H1 (cell line): ENCODE measurements around the gene NDUFAF8. TPM values are rescaled to one million over a fixed set of nuclear protein-coding genes. Genes with fewer than 3 reads are reported as not detected.

Experiments used
- ASH2L ChIP-seq: fragments of 200-600, 300-600 bp; sonication (generic); IDR thresholded peaks from one replicate; pipeline ENCODE4 v1.7.1; 2017; ENCODE audit warnings: low read length
- BACH1 ChIP-seq: IDR thresholded peaks from 2 replicates; pipeline ENCODE4 v1.6.1; 2012; ENCODE audit warnings: low read length, improper control_type of control experiment
- CBX8 ChIP-seq: fragments of 300-800, 300-1000 bp; sonication (generic); IDR thresholded peaks from 2 replicates; pipeline ENCODE4 v1.7.1; 2016; ENCODE audit warnings: low read depth, low read length, borderline replicate concordance
- EP300 ChIP-seq, 2 experiments: IDR thresholded peaks; 1 replicate in 1 of 2; 2 replicates in 1 of 2; pipeline ENCODE4 v1.6.1; 2011 to 2012; ENCODE audit warnings: low read depth in 2 of 2, low read length in 2 of 2, mild to moderate bottlenecking in 2 of 2, borderline replicate concordance in 1 of 2, inconsistent platforms in 1 of 2, moderate library complexity in 1 of 2
- GTF2F1 ChIP-seq: IDR thresholded peaks from 2 replicates; pipeline ENCODE4 v1.6.1; 2012; ENCODE audit warnings: low read depth, low read length, improper control_type of control experiment, borderline replicate concordance
- JUND ChIP-seq: IDR thresholded peaks from 2 replicates; pipeline ENCODE4 v1.6.1; 2011; ENCODE audit warnings: mild to moderate bottlenecking, improper control_type of control experiment, low read length
- KDM5A ChIP-seq: fragments of 200-600 bp; IDR thresholded peaks from 2 replicates; pipeline ENCODE4 v1.7.1; 2012; ENCODE audit warnings: mild to moderate bottlenecking, low read length, inconsistent platforms, mixed read lengths
- POLR2AphosphoS5 ChIP-seq: IDR thresholded peaks from 2 replicates; pipeline ENCODE4 v1.6.1; 2011; ENCODE audit warnings: low read depth, low read length
- polyA plus RNA-seq, 7 experiments: library from polyadenylated mRNA; depleted of rRNA in 3 of 7; stranded (reverse) in 5 of 7; unstranded in 2 of 7; fragments of >200 nt in 5 of 7; fragments of 200-250 nt in 2 of 7; gene quantifications; 1 replicate in 5 of 7; 2 replicates in 1 of 7; 4 replicates in 1 of 7; pipeline versions ENCODE4 v1.2.1 to v1.2.3, GENCODE V29; 2011 to 2013; ENCODE audit warnings: missing spikeins in 2 of 7, mixed read lengths in 2 of 7
- total RNA-seq: library from RNA; stranded (reverse); fragmentation: NEBNext Ultra II Directional; extraction: Animal tissue kit (Norgen Biotek cat#: 25700); gene quantifications from 2 replicates; pipeline ENCODE4 v1.2.1, GENCODE V29; 2021
- TF ChIP-seq, protein P1 (sequence below): fragments of 300-600 bp; sonication (generic); IDR thresholded peaks from 2 replicates; pipeline ENCODE4 v1.7.1; 2012; ENCODE audit warnings: low read length, moderate library complexity, mild to moderate bottlenecking, inconsistent platforms; ENCODE audit not compliant: insufficient replicate concordance
- TF ChIP-seq, protein P2 (sequence below), 3 experiments: IDR thresholded peaks; 1 replicate in 2 of 3; 2 replicates in 1 of 3; pipeline versions ENCODE4 v1.5.1 to v1.6.1; 2011; ENCODE audit warnings: low read length in 3 of 3, mild to moderate bottlenecking in 3 of 3, inconsistent platforms in 2 of 3, low read depth in 1 of 3, moderate library complexity in 1 of 3; ENCODE audit not compliant: insufficient read depth in 1 of 3; ENCODE audit errors: control extremely low read depth in 1 of 3

The NDUFAF8 gene
- total and polyA plus RNA-seq, 2 of the 8 experiments (the other 6 are each of a cell fraction or from before 2014, with no cell fraction given) = 48.9 to 91.1 TPM

GRCh38 chr17:81278831-81279230 lies 39.7 kb downstream of the NDUFAF8 start (continued):
- TF ChIP-seq, protein P1, sequence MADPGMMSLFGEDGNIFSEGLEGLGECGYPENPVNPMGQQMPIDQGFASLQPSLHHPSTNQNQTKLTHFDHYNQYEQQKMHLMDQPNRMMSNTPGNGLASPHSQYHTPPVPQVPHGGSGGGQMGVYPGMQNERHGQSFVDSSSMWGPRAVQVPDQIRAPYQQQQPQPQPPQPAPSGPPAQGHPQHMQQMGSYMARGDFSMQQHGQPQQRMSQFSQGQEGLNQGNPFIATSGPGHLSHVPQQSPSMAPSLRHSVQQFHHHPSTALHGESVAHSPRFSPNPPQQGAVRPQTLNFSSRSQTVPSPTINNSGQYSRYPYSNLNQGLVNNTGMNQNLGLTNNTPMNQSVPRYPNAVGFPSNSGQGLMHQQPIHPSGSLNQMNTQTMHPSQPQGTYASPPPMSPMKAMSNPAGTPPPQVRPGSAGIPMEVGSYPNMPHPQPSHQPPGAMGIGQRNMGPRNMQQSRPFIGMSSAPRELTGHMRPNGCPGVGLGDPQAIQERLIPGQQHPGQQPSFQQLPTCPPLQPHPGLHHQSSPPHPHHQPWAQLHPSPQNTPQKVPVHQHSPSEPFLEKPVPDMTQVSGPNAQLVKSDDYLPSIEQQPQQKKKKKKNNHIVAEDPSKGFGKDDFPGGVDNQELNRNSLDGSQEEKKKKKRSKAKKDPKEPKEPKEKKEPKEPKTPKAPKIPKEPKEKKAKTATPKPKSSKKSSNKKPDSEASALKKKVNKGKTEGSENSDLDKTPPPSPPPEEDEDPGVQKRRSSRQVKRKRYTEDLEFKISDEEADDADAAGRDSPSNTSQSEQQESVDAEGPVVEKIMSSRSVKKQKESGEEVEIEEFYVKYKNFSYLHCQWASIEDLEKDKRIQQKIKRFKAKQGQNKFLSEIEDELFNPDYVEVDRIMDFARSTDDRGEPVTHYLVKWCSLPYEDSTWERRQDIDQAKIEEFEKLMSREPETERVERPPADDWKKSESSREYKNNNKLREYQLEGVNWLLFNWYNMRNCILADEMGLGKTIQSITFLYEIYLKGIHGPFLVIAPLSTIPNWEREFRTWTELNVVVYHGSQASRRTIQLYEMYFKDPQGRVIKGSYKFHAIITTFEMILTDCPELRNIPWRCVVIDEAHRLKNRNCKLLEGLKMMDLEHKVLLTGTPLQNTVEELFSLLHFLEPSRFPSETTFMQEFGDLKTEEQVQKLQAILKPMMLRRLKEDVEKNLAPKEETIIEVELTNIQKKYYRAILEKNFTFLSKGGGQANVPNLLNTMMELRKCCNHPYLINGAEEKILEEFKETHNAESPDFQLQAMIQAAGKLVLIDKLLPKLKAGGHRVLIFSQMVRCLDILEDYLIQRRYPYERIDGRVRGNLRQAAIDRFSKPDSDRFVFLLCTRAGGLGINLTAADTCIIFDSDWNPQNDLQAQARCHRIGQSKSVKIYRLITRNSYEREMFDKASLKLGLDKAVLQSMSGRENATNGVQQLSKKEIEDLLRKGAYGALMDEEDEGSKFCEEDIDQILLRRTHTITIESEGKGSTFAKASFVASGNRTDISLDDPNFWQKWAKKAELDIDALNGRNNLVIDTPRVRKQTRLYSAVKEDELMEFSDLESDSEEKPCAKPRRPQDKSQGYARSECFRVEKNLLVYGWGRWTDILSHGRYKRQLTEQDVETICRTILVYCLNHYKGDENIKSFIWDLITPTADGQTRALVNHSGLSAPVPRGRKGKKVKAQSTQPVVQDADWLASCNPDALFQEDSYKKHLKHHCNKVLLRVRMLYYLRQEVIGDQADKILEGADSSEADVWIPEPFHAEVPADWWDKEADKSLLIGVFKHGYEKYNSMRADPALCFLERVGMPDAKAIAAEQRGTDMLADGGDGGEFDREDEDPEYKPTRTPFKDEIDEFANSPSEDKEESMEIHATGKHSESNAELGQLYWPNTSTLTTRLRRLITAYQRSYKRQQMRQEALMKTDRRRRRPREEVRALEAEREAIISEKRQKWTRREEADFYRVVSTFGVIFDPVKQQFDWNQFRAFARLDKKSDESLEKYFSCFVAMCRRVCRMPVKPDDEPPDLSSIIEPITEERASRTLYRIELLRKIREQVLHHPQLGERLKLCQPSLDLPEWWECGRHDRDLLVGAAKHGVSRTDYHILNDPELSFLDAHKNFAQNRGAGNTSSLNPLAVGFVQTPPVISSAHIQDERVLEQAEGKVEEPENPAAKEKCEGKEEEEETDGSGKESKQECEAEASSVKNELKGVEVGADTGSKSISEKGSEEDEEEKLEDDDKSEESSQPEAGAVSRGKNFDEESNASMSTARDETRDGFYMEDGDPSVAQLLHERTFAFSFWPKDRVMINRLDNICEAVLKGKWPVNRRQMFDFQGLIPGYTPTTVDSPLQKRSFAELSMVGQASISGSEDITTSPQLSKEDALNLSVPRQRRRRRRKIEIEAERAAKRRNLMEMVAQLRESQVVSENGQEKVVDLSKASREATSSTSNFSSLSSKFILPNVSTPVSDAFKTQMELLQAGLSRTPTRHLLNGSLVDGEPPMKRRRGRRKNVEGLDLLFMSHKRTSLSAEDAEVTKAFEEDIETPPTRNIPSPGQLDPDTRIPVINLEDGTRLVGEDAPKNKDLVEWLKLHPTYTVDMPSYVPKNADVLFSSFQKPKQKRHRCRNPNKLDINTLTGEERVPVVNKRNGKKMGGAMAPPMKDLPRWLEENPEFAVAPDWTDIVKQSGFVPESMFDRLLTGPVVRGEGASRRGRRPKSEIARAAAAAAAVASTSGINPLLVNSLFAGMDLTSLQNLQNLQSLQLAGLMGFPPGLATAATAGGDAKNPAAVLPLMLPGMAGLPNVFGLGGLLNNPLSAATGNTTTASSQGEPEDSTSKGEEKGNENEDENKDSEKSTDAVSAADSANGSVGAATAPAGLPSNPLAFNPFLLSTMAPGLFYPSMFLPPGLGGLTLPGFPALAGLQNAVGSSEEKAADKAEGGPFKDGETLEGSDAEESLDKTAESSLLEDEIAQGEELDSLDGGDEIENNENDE = no peak
- TF ChIP-seq JUND (no peak), CBX8 (no peak), ASH2L (no peak), KDM5A (no peak), BACH1 (no peak), GTF2F1 (no peak), EP300 (IDR thresholded peaks at IDR 0.05; ENCODE audit: borderline replicate concordance in 1 of 2, low read depth in 2 of 2, low read length in 2 of 2) (no peak), POLR2AphosphoS5 (no peak)
- TF ChIP-seq, protein P2, sequence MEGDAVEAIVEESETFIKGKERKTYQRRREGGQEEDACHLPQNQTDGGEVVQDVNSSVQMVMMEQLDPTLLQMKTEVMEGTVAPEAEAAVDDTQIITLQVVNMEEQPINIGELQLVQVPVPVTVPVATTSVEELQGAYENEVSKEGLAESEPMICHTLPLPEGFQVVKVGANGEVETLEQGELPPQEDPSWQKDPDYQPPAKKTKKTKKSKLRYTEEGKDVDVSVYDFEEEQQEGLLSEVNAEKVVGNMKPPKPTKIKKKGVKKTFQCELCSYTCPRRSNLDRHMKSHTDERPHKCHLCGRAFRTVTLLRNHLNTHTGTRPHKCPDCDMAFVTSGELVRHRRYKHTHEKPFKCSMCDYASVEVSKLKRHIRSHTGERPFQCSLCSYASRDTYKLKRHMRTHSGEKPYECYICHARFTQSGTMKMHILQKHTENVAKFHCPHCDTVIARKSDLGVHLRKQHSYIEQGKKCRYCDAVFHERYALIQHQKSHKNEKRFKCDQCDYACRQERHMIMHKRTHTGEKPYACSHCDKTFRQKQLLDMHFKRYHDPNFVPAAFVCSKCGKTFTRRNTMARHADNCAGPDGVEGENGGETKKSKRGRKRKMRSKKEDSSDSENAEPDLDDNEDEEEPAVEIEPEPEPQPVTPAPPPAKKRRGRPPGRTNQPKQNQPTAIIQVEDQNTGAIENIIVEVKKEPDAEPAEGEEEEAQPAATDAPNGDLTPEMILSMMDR (IDR thresholded peaks at IDR 0.05; ENCODE audit: control extremely low read depth in 1 of 3, insufficient read depth in 1 of 3, low read depth in 1 of 3, low read length in 3 of 3) = no peak
